Omental fat pad (tissue), 4 donors: Measurements from ENCODE around the gene EPB41L4B. TPM values are rescaled to one million over a fixed set of nuclear protein-coding genes. Genes with fewer than 3 reads are reported as not detected.

Source experiments
- ATAC-seq: fragments of 150-250 bp; one replicate; pipeline ENCODE4 v1.9.1; 2016; ENCODE audit warnings: mild to moderate bottlenecking, moderate library complexity; ENCODE audit not compliant: low FRiP score
- DNase-seq: peaks from one replicate; pipeline ENCODE4 v3.0.0-alpha.2; 2019; ENCODE audit warnings: low spot score
- CTCF ChIP-seq, 3 donors: fragments of 450-650 bp; IDR thresholded peaks; one replicate each; pipeline ENCODE4 v1.5.1; 2016 to 2017; ENCODE audit warnings: antibody characterized with exemption in 3 of 3, mild to moderate bottlenecking in 3 of 3, moderate library complexity in 2 of 3
- total RNA-seq, 4 donors: library from RNA; depleted of rRNA; stranded (reverse); fragments of >200 nt; gene quantifications; one replicate each; pipeline ENCODE4 v1.1.0, GENCODE V29; 2016

EPB41L4B gene
- total RNA-seq, 4 donors from 2014 or later = 6.3 to 47.7 (median 33.6) TPM

- peak; percentile 21 for ATAC-seq
- TF ChIP-seq CTCF (IDR thresholded peaks at IDR 0.05) = no peak
- no peak for DNase-seq
Measured at GRCh38 chr9:109320331-109320741, 523 bp downstream of the EPB41L4B start.

- no peak for ATAC-seq
- no peak for DNase-seq
- TF ChIP-seq CTCF (IDR thresholded peaks at IDR 0.05) = no peak
Measured at GRCh38 chr9:109319626-109320241, 1.1 kb downstream of the EPB41L4B start.

GRCh38 chr9:109319017-109319625 lies 1.7 kb downstream of the EPB41L4B start:
- ATAC-seq = no peak
- DNase-seq = no peak
- TF ChIP-seq CTCF (IDR thresholded peaks at IDR 0.05) = no peak

GRCh38 chr9:109317979-109318741 lies 2.7 kb downstream of the EPB41L4B start:
- no peak for TF ChIP-seq CTCF (IDR thresholded peaks at IDR 0.05)
- ATAC-seq = no peak
- no peak for DNase-seq

- TF ChIP-seq CTCF (IDR thresholded peaks at IDR 0.05) = no peak
- ATAC-seq (no peak), DNase-seq (no peak)
Measured at GRCh38 chr9:109317311-109317978, 3.4 kb downstream of the EPB41L4B start.

GRCh38 chr9:109316207-109316640 lies 4.6 kb downstream of the EPB41L4B start:
- DNase-seq = peak; percentile 47
- peak; percentile 89 for ATAC-seq

More at GRCh38 chr9:109316207-109316640, 4.6 kb downstream of the EPB41L4B start:
- TF ChIP-seq CTCF (IDR thresholded peaks at IDR 0.05) = no peak
